ENCODE measurements around the gene CLEC3A.
"Not testable (repeated sequence)": the region's sequence is repeated elsewhere in the genome, so short reads cannot be mapped to it uniquely, and the experiment has no call there.

Gene CLEC3A

DNA sequence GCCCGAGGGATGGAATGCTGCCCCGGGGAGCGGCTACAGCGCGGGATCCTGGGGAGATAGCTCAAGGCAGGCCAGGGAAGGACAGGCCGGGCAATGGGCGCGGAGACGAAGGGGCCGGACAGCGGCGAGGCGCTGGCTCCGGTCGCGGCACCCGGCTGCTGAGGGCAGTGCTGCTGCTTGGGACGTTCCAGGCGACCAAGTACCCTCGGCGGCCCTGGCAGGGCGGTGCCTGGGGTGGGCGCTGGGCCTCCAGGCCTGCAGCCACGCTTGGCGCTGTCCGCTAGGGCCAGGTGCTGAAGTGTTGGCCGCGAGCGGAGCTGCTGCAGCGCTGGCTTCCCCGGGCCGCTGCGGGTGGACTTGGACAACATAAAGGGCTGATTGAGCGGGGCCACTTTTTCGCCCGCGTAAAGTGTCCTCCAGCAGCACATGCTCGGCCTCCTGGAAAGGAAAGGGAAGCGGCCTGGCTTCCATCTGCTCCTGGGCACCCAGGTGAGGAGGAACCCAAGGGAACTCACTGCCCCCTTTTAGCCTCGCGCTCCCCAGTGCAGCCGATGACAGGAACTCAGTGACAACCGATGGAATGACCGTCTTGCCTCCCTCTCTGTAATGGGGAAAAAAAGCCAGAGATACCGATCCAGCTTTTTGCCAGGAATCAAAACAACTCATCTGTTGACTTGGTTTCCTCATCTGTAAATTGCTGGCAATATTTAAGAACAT is 23.7 kb downstream of the CLEC3A start:
- peak overlapping the region; percentile 66 for H3K4me2 ChIP-seq (ENCODE audit: low read length)
- peak overlapping the region; percentile 84 for H2AFZ ChIP-seq
- no peaks in the 10 kb centered on the region for H3K36me3 ChIP-seq (ENCODE audit: control insufficient read depth, insufficient read depth, low read length)
- no peaks in the 10 kb centered on the region for H3K9me3 ChIP-seq (ENCODE audit: control insufficient read depth, low read length)
- no peaks in the 10 kb centered on the region for H3K4me1 ChIP-seq
- H3K27ac ChIP-seq = no peak overlapping the region
- H3K9ac ChIP-seq = no peak overlapping the region
- no peak overlapping the region for H3K4me3 ChIP-seq (ENCODE audit: low read depth, low read length)
- TF ChIP-seq, protein P1, sequence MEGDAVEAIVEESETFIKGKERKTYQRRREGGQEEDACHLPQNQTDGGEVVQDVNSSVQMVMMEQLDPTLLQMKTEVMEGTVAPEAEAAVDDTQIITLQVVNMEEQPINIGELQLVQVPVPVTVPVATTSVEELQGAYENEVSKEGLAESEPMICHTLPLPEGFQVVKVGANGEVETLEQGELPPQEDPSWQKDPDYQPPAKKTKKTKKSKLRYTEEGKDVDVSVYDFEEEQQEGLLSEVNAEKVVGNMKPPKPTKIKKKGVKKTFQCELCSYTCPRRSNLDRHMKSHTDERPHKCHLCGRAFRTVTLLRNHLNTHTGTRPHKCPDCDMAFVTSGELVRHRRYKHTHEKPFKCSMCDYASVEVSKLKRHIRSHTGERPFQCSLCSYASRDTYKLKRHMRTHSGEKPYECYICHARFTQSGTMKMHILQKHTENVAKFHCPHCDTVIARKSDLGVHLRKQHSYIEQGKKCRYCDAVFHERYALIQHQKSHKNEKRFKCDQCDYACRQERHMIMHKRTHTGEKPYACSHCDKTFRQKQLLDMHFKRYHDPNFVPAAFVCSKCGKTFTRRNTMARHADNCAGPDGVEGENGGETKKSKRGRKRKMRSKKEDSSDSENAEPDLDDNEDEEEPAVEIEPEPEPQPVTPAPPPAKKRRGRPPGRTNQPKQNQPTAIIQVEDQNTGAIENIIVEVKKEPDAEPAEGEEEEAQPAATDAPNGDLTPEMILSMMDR (IDR thresholded peaks at IDR 0.05) = no peak
- H3K27me3 ChIP-seq (ENCODE audit: control insufficient read depth, insufficient read depth, low read length) = no peaks in the 10 kb centered on the region
- no peaks in the 10 kb centered on the region for H3K79me2 ChIP-seq

DNA sequence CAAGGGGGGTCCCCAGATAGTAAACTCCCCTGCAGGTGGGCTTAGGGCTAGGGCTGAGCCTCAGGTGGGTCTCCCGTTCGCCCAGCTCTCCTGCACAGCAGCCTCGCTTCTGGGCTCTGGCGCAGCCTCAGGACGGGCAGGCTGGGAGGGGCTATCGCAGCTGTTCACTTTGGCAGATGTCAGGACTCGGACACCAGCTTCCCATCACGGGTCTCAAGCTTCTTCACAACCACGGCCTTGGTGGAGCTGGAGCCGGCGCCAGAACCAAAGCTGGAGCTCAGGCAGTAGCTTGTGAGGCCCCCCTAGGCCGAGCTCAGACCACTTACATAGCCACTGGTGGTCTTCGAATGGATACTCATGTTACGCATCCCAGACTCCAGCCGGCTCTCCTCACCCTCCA is 26.0 kb downstream of the CLEC3A start:
- no peak overlapping the region for H3K4me3 ChIP-seq (ENCODE audit: low read depth, low read length)
- H3K9me3 ChIP-seq (ENCODE audit: control insufficient read depth, low read length) = no peaks in the 10 kb centered on the region
- no peak overlapping the region for H3K9ac ChIP-seq
- no peaks in the 10 kb centered on the region for H3K36me3 ChIP-seq (ENCODE audit: control insufficient read depth, insufficient read depth, low read length)
- no peaks in the 10 kb centered on the region for H3K27me3 ChIP-seq (ENCODE audit: control insufficient read depth, insufficient read depth, low read length)
- H3K4me1 ChIP-seq = no peaks in the 10 kb centered on the region
- H2AFZ ChIP-seq = no peak overlapping the region
- no peak overlapping the region for H3K4me2 ChIP-seq (ENCODE audit: low read length)
- H3K27ac ChIP-seq = no peak overlapping the region
- no peaks in the 10 kb centered on the region for H3K79me2 ChIP-seq
- TF ChIP-seq, protein P1 (IDR thresholded peaks at IDR 0.05) = no peak

DNA sequence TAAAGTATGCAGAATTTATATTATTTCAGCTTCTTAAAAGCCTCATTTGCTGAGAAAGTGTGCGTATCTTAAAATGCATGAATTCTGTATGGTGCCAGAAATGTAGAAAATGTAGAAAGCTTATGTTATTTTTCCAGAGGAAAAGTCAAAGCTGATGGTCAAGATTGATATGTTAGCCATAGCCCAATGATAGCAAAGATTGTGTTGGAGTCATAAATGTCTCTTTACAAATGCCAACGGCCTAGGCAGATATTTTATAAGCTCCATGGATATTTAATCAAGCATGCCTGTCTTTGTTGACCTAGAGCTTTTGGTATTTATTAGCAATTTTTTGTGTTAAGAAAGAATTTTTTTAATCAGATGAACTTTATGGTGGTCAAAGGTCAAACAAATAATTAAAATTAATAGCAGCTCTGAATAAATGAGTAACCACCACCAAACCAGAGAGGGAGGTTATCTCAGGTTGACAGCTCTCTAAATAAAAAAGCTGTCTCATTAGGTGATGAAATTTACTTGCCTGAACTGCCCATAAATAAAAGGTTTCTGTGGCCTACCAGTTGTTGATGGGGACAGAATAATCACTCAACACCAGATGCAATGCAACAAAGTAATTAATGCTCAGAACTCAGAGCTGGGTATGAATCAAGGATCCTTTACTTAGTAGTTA is 28.5 kb downstream of the CLEC3A start:
- H3K4me1 ChIP-seq = no peaks in the 10 kb centered on the region
- TF ChIP-seq, protein P1 (IDR thresholded peaks at IDR 0.05) = no peak
- no peaks in the 10 kb centered on the region for H3K9me3 ChIP-seq (ENCODE audit: control insufficient read depth, low read length)
- no peaks in the 10 kb centered on the region for H3K27me3 ChIP-seq (ENCODE audit: control insufficient read depth, insufficient read depth, low read length)
- no peak overlapping the region for H3K4me2 ChIP-seq (ENCODE audit: low read length)
- no peak overlapping the region for H2AFZ ChIP-seq
- no peaks in the 10 kb centered on the region for H3K79me2 ChIP-seq
- no peaks in the 10 kb centered on the region for H3K36me3 ChIP-seq (ENCODE audit: control insufficient read depth, insufficient read depth, low read length)
- H3K27ac ChIP-seq = no peak overlapping the region
- H3K9ac ChIP-seq = no peak overlapping the region
- no peak overlapping the region for H3K4me3 ChIP-seq (ENCODE audit: low read depth, low read length)

DNA sequence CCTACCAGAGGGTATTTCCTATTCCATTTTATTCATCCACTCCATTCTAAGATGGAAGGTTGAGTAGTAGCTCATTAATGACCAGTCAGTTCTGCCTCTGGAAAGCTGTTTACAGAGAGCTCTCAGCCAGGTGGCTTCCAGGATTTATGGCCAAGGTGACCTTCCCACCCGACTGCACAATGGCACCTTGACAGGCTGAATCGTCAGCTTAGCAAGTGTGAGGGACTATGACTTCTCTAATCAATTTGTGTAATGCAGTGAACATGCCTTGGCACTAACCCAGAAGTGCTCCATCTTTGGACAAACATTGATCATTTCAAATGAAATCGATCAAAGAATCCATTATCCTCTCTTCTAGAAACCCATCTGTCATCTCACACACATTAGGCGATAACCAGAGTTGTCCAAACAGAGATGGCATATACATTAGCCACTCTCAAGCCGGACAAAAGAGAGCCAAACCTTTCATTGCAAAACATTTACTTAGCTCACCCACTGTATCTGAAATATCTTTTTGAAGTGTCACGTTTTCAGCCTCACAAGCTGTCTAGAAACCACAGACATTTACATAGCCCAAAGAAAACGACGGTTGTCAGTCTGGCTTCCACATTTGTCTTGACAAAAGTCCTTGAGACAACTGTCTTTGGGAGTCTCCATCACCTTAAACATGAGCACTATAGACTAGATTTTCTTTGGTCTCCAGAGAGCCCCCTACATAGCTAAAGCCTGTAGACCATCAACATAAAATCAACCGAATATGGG is 35.6 kb downstream of the CLEC3A start:
- H3K4me1 ChIP-seq = no peaks in the 10 kb centered on the region
- no peaks in the 10 kb centered on the region for H3K36me3 ChIP-seq (ENCODE audit: control insufficient read depth, insufficient read depth, low read length)
- TF ChIP-seq, protein P1 (IDR thresholded peaks at IDR 0.05) = no peak
- no peak overlapping the region for H2AFZ ChIP-seq
- H3K4me3 ChIP-seq (ENCODE audit: low read depth, low read length) = no peak overlapping the region
- no peak overlapping the region for H3K9ac ChIP-seq
- no peaks in the 10 kb centered on the region for H3K9me3 ChIP-seq (ENCODE audit: control insufficient read depth, low read length)
- no peaks in the 10 kb centered on the region for H3K27me3 ChIP-seq (ENCODE audit: control insufficient read depth, insufficient read depth, low read length)
- H3K79me2 ChIP-seq = no peaks in the 10 kb centered on the region
- no peak overlapping the region for H3K27ac ChIP-seq
- H3K4me2 ChIP-seq (ENCODE audit: low read length) = no peak overlapping the region

DNA sequence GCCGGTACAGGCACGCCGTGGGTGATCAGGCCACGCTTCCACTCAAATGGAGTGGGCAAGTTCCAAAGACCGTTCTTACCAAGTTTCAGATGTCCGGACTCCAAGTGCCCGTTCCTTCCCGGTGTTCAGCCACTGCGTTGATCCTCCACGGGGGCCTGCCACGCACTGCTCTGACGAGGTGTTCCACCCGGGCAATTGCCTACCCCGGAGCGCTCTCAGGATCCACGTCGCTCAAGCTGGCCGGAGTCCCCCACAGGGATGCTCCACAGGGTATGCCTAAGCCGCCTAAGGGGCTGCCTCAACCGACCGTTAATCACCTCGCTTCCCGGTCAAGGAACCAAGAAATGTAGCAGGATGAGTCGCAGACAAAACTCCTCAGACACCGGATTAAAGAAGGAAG is 37.5 kb downstream of the CLEC3A start:
- not testable (repeated sequence) for H3K4me1 ChIP-seq; H3K9ac ChIP-seq; H3K27me3 ChIP-seq (ENCODE audit: control insufficient read depth, insufficient read depth, low read length); H3K4me3 ChIP-seq (ENCODE audit: low read depth, low read length); H2AFZ ChIP-seq; H3K4me2 ChIP-seq (ENCODE audit: low read length); H3K27ac ChIP-seq; H3K79me2 ChIP-seq; H3K9me3 ChIP-seq (ENCODE audit: control insufficient read depth, low read length); H3K36me3 ChIP-seq (ENCODE audit: control insufficient read depth, insufficient read depth, low read length)
